Renal pelvis (tissue), 4 donors: ENCODE results near the gene UBASH3A. TPM values are rescaled to one million over a fixed set of nuclear protein-coding genes. Genes with fewer than 3 reads are reported as not detected.

Source experiments
- DNase-seq: peaks from one replicate; pipeline ENCODE4 v3.0.0-alpha.2; 2013
- polyA plus RNA-seq, 3 donors: library from polyadenylated mRNA; unstranded; fragments of 120-200 nt; gene quantifications; one replicate each; pipeline ENCODE4 v1.2.1, GENCODE V29; 2013; ENCODE audit not compliant: insufficient read length in 3 of 3

Gene UBASH3A
- polyA plus RNA-seq, 3 donors: 0.10 TPM; not detected in 2

- DNase-seq: no peak
Observed at GRCh38 chr21:42451941-42452340, 48.2 kb downstream of the UBASH3A start.

DNA sequence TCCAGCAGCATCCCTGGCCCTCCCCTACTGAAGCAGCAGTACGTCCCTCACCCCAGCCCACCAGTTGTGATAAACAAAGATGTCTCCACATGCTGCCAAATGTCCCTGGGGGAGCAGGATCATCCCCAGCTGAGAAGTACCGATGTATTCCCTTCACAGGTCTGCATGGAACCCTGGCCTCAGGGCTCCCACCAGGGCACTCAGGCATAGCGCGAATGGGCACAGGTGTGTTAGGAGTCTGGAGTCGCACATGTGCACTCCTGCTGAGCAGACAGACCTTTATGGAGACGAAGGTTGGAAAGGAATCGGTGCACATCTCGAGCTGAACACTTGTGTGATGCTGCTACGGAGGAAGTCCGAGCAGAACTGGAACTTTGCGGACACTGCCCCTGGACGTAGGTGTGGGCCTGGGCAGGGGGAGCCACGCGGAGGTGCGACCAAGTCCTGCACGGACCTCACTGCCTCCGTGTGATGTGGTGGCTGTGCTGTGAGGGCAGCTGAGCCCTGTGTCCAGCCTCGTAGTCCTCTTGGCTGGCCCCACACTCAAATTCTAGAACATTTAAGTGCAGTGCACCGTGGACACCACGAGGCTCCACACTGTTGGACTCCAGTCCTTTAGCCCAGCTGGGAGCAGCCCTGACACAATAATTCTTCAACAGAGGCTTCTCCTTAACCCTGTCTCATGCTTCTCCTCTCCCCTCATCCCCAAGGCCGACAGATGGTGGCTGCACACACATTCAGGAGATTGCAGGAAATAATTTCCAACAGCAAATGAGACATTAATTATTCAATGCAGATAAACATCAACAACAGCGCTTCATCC is 48.9 kb downstream of the UBASH3A start:
- DNase-seq: no peak

DNA sequence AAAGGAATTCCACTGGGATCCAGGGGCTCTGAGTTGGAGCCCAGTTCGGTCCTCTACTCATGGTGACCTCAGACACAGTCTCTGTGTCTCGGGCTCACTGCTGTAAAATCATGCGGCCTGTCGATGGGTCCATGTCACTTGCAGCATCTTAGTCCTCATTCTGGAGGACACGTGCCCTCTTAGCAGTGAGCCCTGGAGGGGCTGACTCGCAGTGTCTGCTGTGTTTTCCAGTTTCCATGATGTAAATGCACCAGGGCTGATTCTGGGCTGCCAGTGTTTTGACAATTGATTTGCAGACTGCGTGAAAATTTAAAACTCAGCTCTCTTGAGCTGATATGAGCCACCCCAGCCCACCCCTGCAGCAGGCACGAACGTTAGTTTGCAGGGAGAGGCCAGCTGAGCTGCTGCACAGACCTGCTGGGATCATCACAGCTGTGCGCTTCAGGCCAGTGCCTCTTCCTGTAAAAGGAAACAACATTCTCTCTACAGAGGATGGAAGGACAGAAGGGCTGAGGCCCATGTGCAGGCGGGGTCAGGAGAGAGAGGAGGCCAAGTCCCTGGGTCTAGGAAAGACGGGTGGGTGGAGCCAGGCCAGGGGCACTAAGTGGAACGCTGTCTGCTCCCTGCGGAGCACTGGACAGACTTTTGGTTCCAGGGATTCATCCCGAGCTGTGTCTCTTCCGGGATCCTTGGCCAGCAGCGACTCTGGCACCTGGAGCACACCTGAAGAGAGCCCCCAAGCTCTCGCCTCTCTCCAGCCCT is 49.7 kb downstream of the UBASH3A start:
- no peak for DNase-seq

DNA sequence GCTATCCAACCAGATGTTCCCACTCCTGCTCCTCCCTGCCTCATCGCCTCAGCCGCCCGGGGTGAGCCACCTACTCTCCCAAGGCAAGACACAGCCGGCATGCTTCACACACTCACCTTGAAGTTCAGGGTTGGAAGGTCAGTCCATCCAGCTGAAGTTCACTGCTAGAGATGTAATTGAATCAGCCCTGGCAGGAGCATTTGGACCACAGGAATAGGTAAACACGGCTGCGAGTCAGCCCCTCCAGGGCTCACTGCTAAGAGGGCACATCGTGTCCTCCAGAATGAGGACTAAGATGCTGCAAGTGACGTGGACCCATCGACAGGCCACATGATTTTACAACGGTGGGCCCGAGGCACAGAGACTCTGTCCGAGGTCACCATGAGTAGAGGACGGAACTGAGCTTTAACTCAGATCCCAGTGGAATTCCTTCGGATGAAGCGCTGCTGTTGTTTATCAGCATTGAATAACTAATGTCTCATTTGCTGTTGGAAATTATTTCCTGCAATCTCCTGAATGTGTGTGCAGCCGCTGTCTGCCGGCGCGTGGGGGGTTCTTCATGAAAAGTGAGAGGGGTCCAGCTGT is 50.4 kb downstream of the UBASH3A start:
- no peak for DNase-seq

- no peak for DNase-seq
Observed at GRCh38 chr21:42454786-42455185, 51.1 kb downstream of the UBASH3A start.

DNA sequence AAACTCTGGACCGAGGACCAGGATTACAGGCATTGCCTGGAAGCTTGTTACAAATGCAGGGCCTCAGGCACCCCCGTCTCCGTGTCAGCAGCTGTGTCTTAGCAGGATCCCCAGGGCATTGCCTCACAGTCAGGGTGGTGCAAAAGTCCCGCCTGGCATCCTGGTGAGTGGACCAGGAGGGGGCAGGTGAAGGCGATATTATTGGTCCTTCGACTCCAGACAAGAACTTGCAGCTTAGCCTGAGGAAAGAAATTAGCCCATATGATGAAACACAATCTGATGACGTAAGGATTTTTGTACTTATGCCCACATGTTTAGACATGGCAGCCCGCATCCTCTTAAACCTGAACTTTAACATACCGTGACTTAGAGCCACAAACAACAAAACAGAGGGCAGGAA is 51.5 kb downstream of the UBASH3A start:
- DNase-seq: no peak

DNA sequence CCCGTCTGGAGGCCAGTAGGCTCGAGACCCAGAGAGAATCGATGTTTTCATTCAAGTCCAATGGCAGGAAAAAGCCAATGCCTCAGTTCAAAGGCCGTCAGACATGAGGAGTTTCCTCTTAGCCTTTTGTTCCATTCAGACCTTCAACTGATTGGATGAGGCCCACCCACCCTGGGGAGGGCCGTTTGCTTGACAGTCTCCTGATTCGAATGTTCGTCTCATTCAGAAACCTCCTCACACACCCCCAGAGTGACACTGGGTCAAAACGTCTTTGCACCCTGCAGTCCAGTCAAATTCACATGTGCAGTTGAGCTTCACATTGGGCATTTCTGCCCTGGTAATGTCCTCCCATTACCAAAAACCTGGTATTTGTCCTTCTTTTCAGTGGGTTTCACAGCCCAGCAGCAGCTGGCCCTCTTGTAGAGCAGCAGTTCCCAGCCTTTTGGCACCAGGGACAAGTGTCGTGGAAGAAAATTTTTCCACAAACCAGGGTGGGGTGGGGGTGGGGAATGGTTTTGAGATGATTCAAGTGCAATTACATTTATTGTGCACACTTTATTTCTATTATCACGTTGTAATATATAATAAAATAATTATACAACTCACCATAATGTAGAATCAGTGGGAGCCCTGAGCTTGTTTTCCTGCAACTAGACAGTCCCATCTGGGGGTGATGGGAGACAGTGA is 52.2 kb downstream of the UBASH3A start:
- no peak for DNase-seq

- DNase-seq: no peak
Observed at GRCh38 chr21:42456457-42456856, 52.8 kb downstream of the UBASH3A start.

GRCh38 chr21:42459082-42459460 is 55.4 kb downstream of the UBASH3A start:
- no peak for DNase-seq

DNA sequence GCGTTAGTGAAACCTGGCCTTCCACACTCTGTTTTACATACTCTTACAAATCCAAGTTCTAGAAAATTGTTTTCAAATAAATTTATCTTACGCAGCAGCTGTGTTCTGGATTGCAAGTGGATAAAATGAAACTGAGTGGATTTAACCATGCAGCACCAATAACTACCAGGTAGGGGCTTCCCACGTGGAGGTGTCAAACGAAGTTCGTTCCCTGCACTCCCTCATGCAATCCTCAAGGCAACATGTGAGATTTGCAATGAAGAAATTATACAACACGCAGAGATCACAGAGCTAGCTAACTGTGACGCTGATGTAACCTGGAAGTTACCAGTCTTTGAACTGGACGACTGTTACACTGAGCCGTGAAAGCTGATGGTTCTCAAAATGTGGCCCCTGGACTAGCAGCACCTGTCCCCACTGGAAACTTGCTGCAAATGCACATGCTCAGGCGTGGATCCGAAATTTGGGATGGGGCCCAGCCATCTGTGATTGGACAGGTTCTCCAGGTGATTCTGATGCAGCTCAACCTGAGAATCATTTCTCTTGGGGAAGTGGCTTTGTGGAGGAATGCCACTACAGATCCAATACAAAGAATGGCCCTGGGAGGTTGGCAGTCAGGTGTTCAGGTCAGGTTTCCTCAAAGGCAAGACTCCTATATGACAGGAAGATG is 56.0 kb downstream of the UBASH3A start:
- no peak for DNase-seq

- peak; percentile 83 for DNase-seq
Observed at GRCh38 chr21:42460391-42461184, 56.9 kb downstream of the UBASH3A start.

DNA sequence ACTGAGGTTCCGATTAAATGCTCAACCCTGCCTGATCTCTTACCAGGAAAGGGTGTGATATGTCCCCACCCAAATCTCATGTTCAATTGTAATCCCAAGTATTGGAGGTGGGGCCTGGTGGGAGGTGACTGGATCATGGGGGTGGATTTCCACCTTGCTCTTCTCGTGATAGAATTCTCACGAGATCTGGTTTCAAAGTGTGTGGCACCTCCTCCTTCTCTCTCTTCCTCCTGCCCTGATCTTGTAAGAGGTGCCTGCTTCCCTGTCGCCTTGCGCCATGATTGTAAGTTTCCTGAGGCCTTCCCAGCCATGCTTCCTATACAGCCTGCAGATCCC is 57.5 kb downstream of the UBASH3A start:
- DNase-seq: no peak

- peak; percentile 77 for DNase-seq
Observed at GRCh38 chr21:42461881-42462877, 58.5 kb downstream of the UBASH3A start.

GRCh38 chr21:42463861-42464515 is 60.3 kb downstream of the UBASH3A start:
- no peak for DNase-seq

- no peak for DNase-seq
Observed at GRCh38 chr21:42465008-42465802, 61.5 kb downstream of the UBASH3A start.

- no peak for DNase-seq
Observed at GRCh38 chr21:42465803-42466127, 62.1 kb downstream of the UBASH3A start.

DNA sequence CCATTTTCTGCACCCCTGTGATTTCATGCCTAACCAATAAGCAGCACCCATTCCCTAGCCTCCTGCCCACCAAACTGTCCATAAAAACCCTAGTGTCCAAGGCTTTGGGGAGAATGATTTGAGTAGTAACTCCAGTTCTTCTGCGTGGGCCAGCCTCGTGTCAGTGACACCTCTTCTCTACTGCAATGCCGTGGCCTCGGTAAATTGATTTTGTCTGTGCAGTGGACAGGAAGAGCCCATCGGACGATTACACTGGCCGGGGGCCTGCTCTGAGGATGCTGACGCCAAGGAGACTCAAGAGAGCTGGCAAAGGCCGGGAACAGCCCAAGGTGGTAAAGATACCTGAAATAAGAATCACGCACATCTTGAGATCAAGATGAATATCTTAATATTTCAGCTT is 63.0 kb downstream of the UBASH3A start:
- DNase-seq: no peak
